K562 (cell line): ENCODE measurements around the gene DELE1. TPM values are rescaled to one million over a fixed set of nuclear protein-coding genes. Genes with fewer than 3 reads are reported as not detected.

Source experiments
- BHLHE40 ChIP-seq: IDR thresholded peaks from 2 replicates; pipeline ENCODE4 v1.6.1; 2011; ENCODE audit warnings: low read length, improper control_type of control experiment
- CBFA2T3 ChIP-seq: fragments of 450-650 bp; IDR thresholded peaks from 2 replicates; pipeline ENCODE4 v1.6.1; 2017
- CHCHD3 ChIP-seq: fragments of 250-450 bp; sonication (Bioruptor Pico); IDR thresholded peaks from 2 replicates; pipeline ENCODE4 v2.1.2; 2022; ENCODE audit warnings: mild to moderate bottlenecking
- CXXC5 ChIP-seq: fragments of 250-450 bp; sonication (Bioruptor Pico); IDR thresholded peaks from 2 replicates; pipeline ENCODE4 v1.8.0; 2022; ENCODE audit warnings: inconsistent platforms, mild to moderate bottlenecking, moderate library complexity
- HDGF ChIP-seq: fragments of 450-650 bp; IDR thresholded peaks from 2 replicates; pipeline ENCODE4 v1.6.1; 2016
- HNRNPH1 ChIP-seq: fragments of 200-400 bp; formaldehyde crosslinking; optimal IDR thresholded peaks from 2 replicates; pipeline ENCODE3; 2017; ENCODE audit warnings: low read depth, mild to moderate bottlenecking, low read length, moderate library complexity
- ILK ChIP-seq: fragments of 450-650 bp; IDR thresholded peaks from 2 replicates; pipeline ENCODE4 v1.6.1; 2016; ENCODE audit warnings: missing genetic modification characterization, low read depth, mild to moderate bottlenecking, missing compliant biosample characterization, moderate library complexity, borderline replicate concordance
- KLF16 ChIP-seq: IDR thresholded peaks from 2 replicates; pipeline ENCODE4 v1.6.1; 2016; ENCODE audit warnings: antibody characterized with exemption
- NCOA2 ChIP-seq, 2 experiments: fragments of 450-650 bp; IDR thresholded peaks; 2 replicates each; pipeline ENCODE4 v1.6.1; 2018; ENCODE audit warnings: mild to moderate bottlenecking in 2 of 2, moderate library complexity in 1 of 2; ENCODE audit not compliant: partially characterized antibody in 2 of 2
- NCOA4 ChIP-seq: fragments of 450-650 bp; IDR thresholded peaks from 2 replicates; pipeline ENCODE4 v1.6.1; 2018; ENCODE audit warnings: mild to moderate bottlenecking; ENCODE audit not compliant: partially characterized antibody
- NR2C2 ChIP-seq, 2 experiments: fragments of 200-800 bp in 1 of 2; sonication (Bioruptor generic) in 1 of 2; sonication (generic) in 1 of 2; formaldehyde crosslinking in 1 of 2; IDR thresholded peaks; 2 replicates each; pipeline versions ENCODE4 v1.6.1 to v1.8.0; 2016 to 2022; ENCODE audit warnings: mild to moderate bottlenecking in 1 of 2, missing compliant biosample characterization in 1 of 2, missing genetic modification characterization in 1 of 2, missing genetic modification reagents in 1 of 2
- PML ChIP-seq: IDR thresholded peaks from 2 replicates; pipeline ENCODE4 v1.6.1; 2012; ENCODE audit warnings: low read length, inconsistent platforms
- POLR2H ChIP-seq: IDR thresholded peaks from 2 replicates; pipeline ENCODE4 v1.6.1; 2016; ENCODE audit warnings: missing genetic modification characterization, low read depth, mild to moderate bottlenecking, control low read depth, missing compliant biosample characterization, moderate library complexity
- RBFOX2 ChIP-seq: fragments of 200-400 bp; formaldehyde crosslinking; IDR thresholded peaks from 2 replicates; pipeline ENCODE4 v1.6.1; 2017; ENCODE audit warnings: low read depth, mild to moderate bottlenecking, low read length, moderate library complexity
- RCOR1 ChIP-seq, 2 experiments: IDR thresholded peaks; 2 replicates each; pipeline ENCODE4 v1.6.1; 2012; ENCODE audit warnings: low read depth in 2 of 2, low read length in 2 of 2, borderline replicate concordance in 1 of 2, improper control_type of control experiment in 1 of 2
- SMAD4 ChIP-seq: fragments of 250-450 bp; sonication (Bioruptor Pico); conservative IDR thresholded peaks from 2 replicates; pipeline ENCODE4 v1.8.0; 2021; ENCODE audit warnings: inconsistent platforms, mild to moderate bottlenecking, moderate library complexity
- SP2 ChIP-seq: IDR thresholded peaks from 2 replicates; pipeline ENCODE4 v1.6.1; 2011; ENCODE audit warnings: mild to moderate bottlenecking, low read depth, low read length, moderate library complexity; ENCODE audit not compliant: poor library complexity, severe bottlenecking; ENCODE audit errors: extremely low read depth
- STAT5B ChIP-seq: fragments of 250-450 bp; sonication (Bioruptor Pico); IDR thresholded peaks from 2 replicates; pipeline ENCODE4 v1.8.0; 2021; ENCODE audit warnings: mild to moderate bottlenecking, inconsistent platforms
- TRIM28 ChIP-seq: fragments of 450-650 bp; IDR thresholded peaks from 2 replicates; pipeline ENCODE4 v1.6.1; 2017
- ZBTB33 ChIP-seq: sonication (generic); formaldehyde crosslinking; IDR thresholded peaks from 2 replicates; pipeline ENCODE4 v1.8.1; 2023; ENCODE audit warnings: mild to moderate bottlenecking, missing genetic modification reagents
- ZNF24 ChIP-seq: fragments of 450-650 bp; IDR thresholded peaks from 2 replicates; pipeline ENCODE4 v1.6.1; 2016
- ZNF316 ChIP-seq: fragments of 450-650 bp; IDR thresholded peaks from 2 replicates; pipeline ENCODE4 v1.6.1; 2016
- ZNF584 ChIP-seq: fragments of 200-800 bp; sonication (Bioruptor generic); IDR thresholded peaks from 2 replicates; pipeline ENCODE4 v1.6.1; 2016; ENCODE audit warnings: low read depth, mild to moderate bottlenecking, missing genetic modification characterization, missing compliant biosample characterization
- ZNF589 ChIP-seq: fragments of 200-800 bp; sonication (Bioruptor generic); IDR thresholded peaks from 2 replicates; pipeline ENCODE4 v1.6.1; 2016; ENCODE audit warnings: low read depth, missing genetic modification characterization, missing compliant biosample characterization
- polyA plus RNA-seq, 8 experiments: library from polyadenylated mRNA; depleted of rRNA in 4 of 8; stranded (reverse) in 5 of 8; unstranded in 3 of 8; fragments of >200 nt; fragmentation: Nextera tagmentation in 2 of 8; fragmentation: Illumina TruSeq in 1 of 8; extraction: Ambion mirVana in 2 of 8; extraction: Trizol in 1 of 8; gene quantifications; 2 replicates each; pipeline versions ENCODE4 v1.2.1 to v1.2.3, GENCODE V29; 2011 to 2014; ENCODE audit warnings: inconsistent platforms in 1 of 8, missing spikeins in 1 of 8
- total RNA-seq, 7 experiments: library from RNA; depleted of rRNA in 6 of 7; stranded (reverse); fragments of >200 nt in 6 of 7; fragmentation: Illumina TruSeq in 2 of 7; extraction: Trizol in 2 of 7; gene quantifications; 2 replicates each; pipeline versions ENCODE4 v1.2.1 to v1.2.3, GENCODE V29; 2011 to 2021; ENCODE audit warnings: low replicate concordance in 1 of 7
- TF ChIP-seq, protein P1 (sequence below): fragments of 250-450 bp; sonication (Bioruptor Pico); IDR thresholded peaks from 2 replicates; pipeline ENCODE4 v1.6.1; 2021; ENCODE audit warnings: mild to moderate bottlenecking

DELE1 gene
- total and polyA plus RNA-seq, 9 of the 15 experiments (the other 6 are each of a cell fraction or from before 2014, with no cell fraction given), result 16.6 to 74.4 (median 49.8) TPM

DNA sequence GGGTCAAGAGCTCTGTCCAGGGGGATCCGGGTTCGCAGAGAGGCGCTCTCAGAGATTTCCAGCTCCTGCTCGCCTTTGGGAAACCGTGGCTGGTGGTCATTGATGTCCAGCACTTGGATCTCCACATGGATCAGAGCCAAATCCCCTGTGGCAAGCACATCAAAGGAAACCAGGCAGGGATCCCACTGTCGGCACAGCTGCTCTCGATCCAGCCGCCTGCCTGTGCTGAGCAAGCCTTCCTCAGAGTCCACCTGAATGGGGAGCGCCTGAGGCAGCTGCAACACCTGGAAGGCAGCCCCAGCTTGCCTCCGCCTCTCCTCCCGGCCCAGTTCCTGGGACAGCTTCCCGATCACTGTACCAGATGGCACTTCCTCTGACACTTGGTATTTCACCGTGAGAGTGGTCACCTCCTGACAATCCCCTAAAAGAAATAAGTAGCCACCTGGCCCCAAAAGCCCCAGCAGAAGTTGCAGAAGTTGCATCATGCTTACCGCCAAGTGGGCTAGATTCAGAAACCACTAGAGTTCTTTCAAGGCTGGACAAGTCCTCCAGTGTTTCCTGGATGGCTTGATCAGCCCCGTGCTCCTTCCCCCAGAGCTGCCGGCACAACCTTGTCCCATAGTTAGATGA, 33.8 kb downstream of the DELE1 start (continued):
- TF ChIP-seq ZBTB33 (CRISPR knock-in tag) (peak; percentile 87), ZNF589 (CRISPR knock-in tag) (peak; percentile 55; the same call in 1 of the 2 replicates), NCOA4 (no peak), SP2 (no peak), HDGF (no peak), ZNF316 (no peak), STAT5B (no peak), ZNF24 (no peak), HNRNPH1 (no peak), PML (no peak), SMAD4 (CRISPR knock-in tag) (0 out of 2 replicates have a peak, but pooled peaks have one; percentile 19), ZNF584 (CRISPR knock-in tag) (peak; percentile 71; the same call in 1 of the 2 replicates), CHCHD3 (CRISPR knock-in tag) (no peak), KLF16 (no peak), CBFA2T3 (no peak), RCOR1 (IDR thresholded peaks at IDR 0.05; ENCODE audit: borderline replicate concordance in 1 of 2, low read depth in 2 of 2, low read length in 2 of 2) (no peak), ILK (tag) (no peak), RBFOX2 (peak; percentile 35; the same call in 1 of the 2 replicates), TRIM28 (no peak), POLR2H (tag) (no peak), CXXC5 (CRISPR knock-in tag) (peak; percentile 12; the same call in 1 of the 2 replicates), NCOA2 (IDR thresholded peaks at IDR 0.05; ENCODE audit: partially characterized antibody in 2 of 2) (no peak), NR2C2 (CRISPR knock-in tag; IDR thresholded peaks at IDR 0.05) (no peak), NR2C2 (tag; IDR thresholded peaks at IDR 0.05) (no peak; the same call in 1 of the 2 replicates), BHLHE40 (no peak)
- TF ChIP-seq, protein P1, sequence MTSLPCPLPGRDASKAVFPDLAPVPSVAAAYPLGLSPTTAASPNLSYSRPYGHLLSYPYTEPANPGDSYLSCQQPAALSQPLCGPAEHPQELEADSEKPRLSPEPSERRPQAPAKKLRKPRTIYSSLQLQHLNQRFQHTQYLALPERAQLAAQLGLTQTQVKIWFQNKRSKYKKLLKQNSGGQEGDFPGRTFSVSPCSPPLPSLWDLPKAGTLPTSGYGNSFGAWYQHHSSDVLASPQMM (CRISPR knock-in tag), result no peak
